ENCODE results near the gene XAGE3.
"Not testable (repeated sequence)": the region's sequence is repeated elsewhere in the genome, so short reads cannot be mapped to it uniquely, and the experiment has no call there.

The XAGE3 gene

DNA sequence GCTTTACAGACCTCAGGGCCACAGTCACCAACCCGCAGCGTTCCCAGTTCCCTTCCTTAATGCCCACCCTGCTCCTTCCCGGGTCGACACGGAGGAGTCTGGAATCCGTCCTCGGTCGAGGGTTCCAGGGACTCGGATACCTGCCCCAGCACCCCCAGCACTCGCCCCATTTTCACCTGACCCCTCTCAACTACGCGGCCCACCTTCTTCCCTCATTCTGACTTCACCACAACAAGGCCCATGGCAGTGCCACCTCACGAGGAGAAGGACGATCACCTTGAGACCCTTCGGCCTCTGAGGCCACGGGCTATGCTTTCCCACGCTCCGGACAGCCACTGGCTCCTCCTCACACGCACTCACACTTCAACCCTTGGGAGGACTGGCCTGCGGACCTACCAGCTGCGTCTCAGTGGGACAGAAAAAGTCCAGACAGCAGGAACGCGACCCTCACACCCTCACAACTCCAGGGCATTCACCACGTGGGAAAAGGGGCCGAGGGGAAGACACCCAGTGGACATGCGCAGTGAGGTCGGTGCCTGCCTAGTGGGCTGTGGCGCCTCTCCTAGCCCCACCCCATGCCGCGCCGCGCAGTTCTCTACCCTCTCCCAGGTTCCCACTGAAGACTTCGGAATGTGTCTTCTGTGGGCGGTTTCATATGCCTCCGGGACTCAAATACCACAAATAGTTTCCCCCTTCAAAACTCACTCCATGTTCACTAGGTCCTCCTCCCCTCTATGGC is at the start of gene XAGE3:
Gene XAGE3 (minus strand): TSS at position 474 of the 739 bp plus-strand sequence. CDS start 950 bp downstream, outside the sequence.
- FAIRE-seq, result no peak

- FAIRE-seq, result not testable (repeated sequence)
These were observed 46.8 kb upstream of the XAGE3 start for GRCh38 chrX:52914704-52915103.

DNA sequence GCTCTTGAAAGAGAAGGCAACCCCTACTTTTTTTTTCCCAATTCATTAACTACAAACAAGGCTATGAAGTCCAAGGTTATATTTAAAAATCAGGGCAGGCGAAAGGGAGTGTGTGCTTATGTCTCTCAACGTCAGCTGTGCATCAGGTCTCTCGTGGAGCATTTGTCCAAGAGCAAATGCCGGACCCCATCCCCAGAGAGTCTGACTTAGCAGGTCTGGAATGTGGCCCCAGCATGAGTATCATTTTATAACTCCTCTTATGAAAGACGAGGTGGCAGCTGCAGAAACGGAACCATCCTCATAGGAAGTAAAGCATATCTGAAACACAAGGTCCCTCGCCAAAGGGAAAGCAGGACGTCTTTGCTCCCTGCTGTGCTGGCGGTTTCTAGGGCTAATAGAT is 45.8 kb upstream of the XAGE3 start:
- FAIRE-seq, result not testable (repeated sequence)

GRCh38 chrX:52909313-52909969 is 41.6 kb upstream of the XAGE3 start:
- FAIRE-seq, result not testable (repeated sequence)

DNA sequence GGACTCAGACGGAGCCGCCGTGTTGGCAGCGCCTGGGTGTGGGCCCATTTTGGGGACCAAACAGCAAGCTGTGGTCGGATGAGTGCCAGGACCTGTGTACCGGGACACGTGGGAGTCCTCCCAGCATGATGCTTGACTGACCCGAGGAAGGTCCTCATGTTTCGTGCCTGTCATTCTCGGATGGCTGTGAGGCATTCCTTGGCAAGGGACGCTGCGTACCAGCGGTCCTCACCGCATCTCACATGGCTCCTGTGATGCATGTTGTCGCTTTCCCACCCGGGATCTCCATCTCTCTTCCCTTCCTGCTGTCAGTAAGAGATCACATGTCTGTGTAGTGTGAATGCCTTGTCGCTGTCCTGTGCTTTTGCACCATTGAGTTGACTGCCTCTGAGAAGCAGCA is 40.0 kb upstream of the XAGE3 start:
- FAIRE-seq, result not testable (repeated sequence)

GRCh38 chrX:52907137-52907536 is 39.3 kb upstream of the XAGE3 start:
- not testable (repeated sequence) for FAIRE-seq

GRCh38 chrX:52906072-52906471 is 38.2 kb upstream of the XAGE3 start:
- not testable (repeated sequence) for FAIRE-seq

GRCh38 chrX:52905531-52905930 is 37.6 kb upstream of the XAGE3 start:
- not testable (repeated sequence) for FAIRE-seq

DNA sequence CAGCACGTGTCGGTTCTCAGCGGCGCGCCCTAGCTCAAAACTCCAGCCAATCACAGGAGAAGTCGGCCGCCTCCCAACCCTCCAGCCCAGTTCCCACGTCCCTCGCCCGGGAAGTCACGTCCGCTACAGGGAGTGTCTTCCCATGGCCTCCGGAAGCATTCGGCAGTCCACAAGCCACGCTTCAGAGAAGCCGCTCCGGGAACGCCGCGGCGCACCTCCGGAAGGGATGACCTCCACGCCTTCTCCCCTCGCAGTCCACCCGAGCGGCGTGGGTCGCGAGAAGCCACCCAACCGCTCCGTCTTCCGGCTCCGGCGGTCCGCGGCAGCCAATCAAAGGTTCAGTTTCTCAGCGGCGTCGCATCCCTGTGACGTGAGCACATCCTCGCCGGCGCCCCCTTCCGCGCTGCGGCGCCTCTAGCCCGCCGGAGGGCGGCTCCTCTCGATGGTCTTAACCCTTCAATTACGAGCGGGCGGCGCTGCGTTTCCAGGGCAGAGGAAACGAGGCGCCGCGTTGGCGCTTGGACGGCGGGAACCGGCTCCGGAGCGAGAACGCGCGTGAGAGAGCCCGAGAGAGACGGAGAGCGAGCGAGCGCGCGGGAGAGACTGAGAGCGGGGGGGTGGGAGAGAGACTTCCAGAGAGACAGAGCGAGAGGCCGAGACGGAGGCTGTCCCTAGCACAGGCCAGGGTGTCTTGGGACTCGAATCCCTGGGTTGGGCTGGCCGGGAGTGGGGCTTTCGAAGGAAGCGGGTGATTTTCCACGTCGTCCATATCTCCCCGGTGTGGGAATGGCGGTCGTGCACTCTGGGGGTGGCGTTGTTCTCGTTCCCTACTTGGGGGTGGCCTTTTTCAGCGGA is 29.2 kb upstream of the XAGE3 start, which contains the start of gene FAM156B:
Gene FAM156B (plus strand): TSS at position 476 of the 855 bp plus-strand sequence. CDS start 9,896 bp downstream, outside the sequence.
- FAIRE-seq, result peak; percentile 83

DNA sequence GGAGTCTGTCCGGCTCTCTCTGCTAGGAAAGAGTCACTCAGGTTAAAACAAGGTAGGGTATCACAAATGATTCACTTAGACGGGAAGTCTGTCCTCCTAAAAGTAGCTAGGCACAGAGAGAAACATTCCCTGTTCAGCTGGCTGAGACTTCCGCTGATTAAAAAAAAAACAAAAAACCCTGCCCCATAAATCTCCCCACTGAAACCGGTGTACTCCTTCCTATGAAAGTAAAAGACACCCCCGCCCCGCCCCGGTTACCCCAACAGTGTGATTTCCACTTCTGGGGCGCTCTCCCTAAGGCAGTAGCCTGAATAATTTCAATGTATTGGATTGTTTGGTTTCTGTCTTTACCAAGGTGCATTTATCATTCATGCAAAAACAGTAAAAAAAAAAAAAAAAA is 28.6 kb upstream of the XAGE3 start:
- FAIRE-seq, result not testable (repeated sequence)

DNA sequence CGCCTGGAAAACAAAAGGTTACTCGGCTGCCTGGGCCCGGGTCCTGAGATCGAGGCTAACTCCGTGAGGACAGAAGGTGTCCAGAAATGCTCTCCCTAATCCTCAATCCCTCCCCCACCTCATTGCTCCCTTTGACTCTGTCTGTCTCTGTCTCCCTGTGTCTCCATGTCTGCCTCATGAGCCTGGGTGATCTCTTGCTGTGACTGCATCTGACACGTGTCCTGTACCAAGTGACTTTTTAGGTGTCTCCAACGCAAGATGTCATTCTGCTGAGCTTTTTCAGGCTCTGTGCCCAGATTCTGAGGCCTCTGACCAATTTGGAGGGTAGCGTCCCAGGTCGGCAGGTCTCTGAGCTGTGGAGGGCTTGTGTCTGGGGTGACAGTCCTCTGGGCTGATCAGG is 20.2 kb upstream of the XAGE3 start:
- FAIRE-seq, result not testable (repeated sequence)

- FAIRE-seq, result not testable (repeated sequence)
These were observed 19.6 kb upstream of the XAGE3 start for GRCh38 chrX:52887459-52887858.

- FAIRE-seq, result not testable (repeated sequence)
These were observed 8.5 kb upstream of the XAGE3 start for GRCh38 chrX:52876386-52876785.

GRCh38 chrX:52875436-52875835 is 7.6 kb upstream of the XAGE3 start:
- not testable (repeated sequence) for FAIRE-seq

DNA sequence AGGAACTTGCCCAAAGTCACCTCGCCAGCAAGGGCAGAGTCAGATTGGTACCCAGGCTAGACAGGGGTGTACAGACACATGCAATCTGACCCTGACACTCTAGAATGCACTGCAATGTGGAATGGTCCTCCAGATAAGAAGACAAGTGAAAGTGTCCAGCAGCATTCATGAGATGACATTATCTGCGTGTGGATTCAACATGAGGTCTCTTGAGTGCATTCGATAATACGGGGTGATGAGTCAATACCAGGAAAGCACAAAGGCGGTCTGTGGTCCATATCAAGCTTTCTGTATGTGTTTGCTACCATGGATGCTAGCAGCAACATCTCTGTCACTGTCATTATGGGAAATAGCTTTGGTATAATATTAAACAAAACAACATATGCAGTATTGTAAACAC is 6.8 kb upstream of the XAGE3 start:
- FAIRE-seq, result no peak

- not testable (repeated sequence) for FAIRE-seq
These were observed 5.9 kb upstream of the XAGE3 start for GRCh38 chrX:52873825-52874224.

GRCh38 chrX:52870046-52870445 is 2.2 kb upstream of the XAGE3 start:
- no peak for FAIRE-seq

DNA sequence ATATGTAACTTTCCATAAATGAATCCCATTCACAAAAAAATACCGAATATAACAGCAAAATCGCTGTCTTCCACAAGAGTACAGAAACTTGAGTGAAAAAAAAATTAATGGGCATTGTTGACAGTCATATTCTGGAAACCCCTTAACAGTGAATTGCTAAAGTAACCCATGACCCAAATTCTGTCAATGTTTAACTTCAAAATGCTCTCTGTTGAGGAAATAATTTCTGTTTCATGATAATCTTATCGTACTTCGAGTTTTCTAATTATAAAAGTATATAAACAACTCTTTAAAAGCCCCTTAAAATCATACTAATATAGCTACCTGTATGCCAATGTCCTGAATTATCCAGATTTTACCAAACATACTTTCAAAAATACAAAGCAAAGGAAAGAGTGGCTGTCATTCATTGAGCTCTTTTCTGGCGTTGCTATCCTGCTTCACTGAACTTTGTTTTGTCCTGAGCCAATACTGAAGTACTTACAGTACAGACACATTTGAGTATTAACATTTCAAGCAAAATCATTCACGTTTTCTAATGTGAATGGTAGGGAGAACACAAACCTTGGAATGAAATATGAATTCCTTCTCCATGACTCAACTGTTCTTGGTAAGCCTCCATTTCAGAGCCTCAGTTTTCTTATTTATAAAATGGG is 2.4 kb downstream of the XAGE3 start:
- FAIRE-seq, result no peak

DNA sequence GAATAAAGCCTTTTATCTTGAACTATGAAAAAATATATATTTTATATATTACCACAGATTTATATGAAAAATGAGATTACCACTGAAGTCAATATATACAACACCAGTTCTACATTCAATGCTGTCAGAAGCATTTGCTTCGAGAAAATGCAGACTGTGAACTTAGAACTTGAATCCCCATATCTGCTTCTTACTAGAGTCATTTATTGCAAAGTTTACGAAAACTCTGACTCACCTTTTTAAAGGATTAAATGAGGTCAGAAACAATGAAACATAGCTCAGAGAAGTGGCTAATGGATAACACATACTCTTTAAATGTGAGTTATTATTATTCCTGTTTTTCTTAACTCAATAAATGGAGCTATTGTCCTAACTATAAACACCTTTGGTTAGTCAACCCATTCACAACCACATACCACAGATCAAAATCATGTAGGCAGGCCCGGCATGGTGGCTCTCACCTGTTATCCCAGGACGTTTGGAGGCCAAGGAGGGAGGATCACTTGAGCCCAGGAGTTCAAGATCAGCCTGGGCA is 10.8 kb downstream of the XAGE3 start:
- FAIRE-seq, result peak; percentile 53

- no peak for FAIRE-seq
These were observed 15.6 kb downstream of the XAGE3 start for GRCh38 chrX:52852110-52852860.

DNA sequence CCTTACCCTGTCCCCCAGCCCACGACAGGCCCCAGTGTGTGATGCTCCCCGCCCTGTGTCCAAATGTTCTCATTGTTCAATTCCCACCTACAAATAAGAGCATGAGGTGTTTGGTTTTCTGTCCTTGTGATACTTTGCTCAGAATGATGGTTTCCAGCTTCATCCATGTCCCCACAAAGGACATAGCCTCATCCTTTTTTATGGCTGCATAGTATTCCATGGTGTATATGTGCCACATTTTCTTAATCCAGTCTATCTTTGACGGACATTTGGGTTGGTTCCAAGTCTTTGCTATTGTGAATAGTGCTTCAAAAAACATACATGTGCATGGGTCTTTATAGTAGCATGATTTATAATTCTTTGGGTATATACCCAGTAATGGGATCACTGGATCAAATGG is 24.3 kb downstream of the XAGE3 start:
- not testable (repeated sequence) for FAIRE-seq
